ENCODE results near the gene LAGE3.
A peak's percentile ranks its signal among the peaks of the same experiment; 100 is the strongest.

LAGE3 gene

GRCh38 chrX:154478728-154479622 lies at the start of gene LAGE3:
TSS of gene LAGE3 (minus strand) at chrX:154479281. CDS start at chrX:154478915, 366 bp downstream.
- intact Hi-C loops (cut with DNase I) = no loop called here

DNA sequence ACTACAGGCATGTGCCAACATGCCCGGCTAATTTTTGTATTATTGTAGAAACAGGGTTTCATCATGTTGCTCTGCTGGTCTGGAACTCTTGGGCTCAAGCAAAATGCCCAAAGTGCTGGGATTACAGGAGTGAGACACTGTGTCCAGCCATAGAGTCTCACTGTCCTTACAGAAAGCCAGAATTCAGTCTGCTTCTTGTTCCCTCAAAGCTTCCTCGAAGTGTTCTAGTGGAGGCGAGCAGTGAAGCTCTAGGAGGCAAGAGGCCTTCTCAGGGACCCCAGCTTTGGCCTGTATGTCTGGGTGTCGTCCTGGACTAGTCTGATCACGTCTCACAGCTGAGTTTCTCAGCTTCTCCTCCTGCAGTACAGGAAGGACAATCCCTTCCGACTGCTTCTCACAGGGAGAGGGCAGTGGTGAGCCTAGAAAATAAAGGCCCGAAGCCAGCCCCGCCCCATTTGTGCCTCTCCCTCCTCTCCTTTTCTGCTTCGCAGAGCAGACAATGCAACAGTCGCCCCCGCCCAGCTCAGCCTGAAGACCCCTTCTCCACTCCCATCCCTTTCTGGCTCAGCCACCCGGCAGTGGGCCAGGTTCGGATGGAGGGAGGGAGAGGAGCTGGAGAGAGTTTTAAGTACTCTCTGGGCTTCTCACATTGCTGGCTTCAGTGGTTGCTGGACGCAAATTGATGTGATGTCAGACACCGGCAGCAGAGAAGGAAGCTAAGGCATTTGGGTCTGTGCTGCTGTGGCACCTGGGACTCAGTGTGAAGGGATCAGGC lies 48.0 kb upstream of the LAGE3 start:
- intact Hi-C loops (cut with DNase I) = no loop called here

More at GRCh38 chrX:154478728-154479622, at the start of gene LAGE3:
- DNase-seq = peak; percentile 75 to 97 (median 93)

GRCh38 chrX:154525606-154526490 lies 46.8 kb upstream of the LAGE3 start:
- DNase-seq = no peak
- intact Hi-C loops (cut with DNase I) = no loop called here

More for the DNA sequence above, 48.0 kb upstream of the LAGE3 start:
- DNase-seq = peak; percentile 59 to 87 (median 76)

GRCh38 chrX:154519389-154519788 lies 40.3 kb upstream of the LAGE3 start:
- no peak for DNase-seq
- intact Hi-C loops (cut with DNase I) = no loop called here

GRCh38 chrX:154517101-154517781 lies 38.2 kb upstream of the LAGE3 start:
- intact Hi-C loops (cut with DNase I) = no loop called here
- DNase-seq = peak in 12 of 42 donors; percentile 8 to 45 (median 30)

- intact Hi-C loops (cut with DNase I) = no loop called here
Observed at GRCh38 chrX:154516656-154517100, 37.6 kb upstream of the LAGE3 start.

DNA sequence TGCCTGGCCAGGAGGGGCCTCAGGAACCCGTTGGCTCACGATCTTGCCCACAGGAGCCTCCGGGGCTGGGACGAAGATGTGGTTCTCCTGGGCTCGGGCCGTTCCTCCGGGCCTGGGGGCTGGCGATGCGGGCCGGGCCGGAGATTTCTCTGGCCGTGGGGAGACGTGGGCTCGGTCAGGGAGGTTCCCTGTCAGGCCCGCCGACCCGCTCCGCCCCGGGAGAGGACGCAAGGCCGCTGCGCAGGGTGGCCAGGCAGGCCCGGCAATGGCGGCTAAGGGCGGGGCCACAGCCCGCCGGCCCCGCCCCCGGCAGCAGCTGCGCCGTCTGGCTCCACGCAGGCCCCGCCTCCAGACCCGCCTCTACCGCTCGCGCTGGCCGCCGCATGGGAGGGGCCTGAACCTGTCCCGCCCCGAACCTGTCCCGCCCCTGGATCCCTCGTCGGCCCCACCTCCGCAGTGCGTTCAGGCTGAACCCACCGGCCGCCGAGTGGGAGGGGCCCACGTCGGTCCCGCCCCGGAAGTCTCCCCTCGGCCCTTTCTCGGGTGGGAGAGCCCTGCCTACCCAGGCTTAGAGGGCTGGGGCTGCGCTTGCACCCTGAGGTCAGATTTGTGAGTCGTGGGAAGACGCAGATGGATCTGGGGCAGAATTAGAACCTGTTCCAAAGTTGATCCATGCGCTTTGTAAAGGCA lies 37.0 kb upstream of the LAGE3 start, which contains the start of gene FAM3A:
Gene FAM3A (minus strand): TSS at position 267 of the 690 bp plus-strand sequence. CDS start 460 bp downstream, outside the sequence.
- intact Hi-C loops (cut with DNase I) = no loop called here
- peak; percentile 85 to 98 (median 95) for DNase-seq

More at GRCh38 chrX:154516656-154517100, 37.6 kb upstream of the LAGE3 start:
- peak in 10 of 42 donors; percentile 21 to 58 (median 46) for DNase-seq

GRCh38 chrX:154515090-154515965 lies 36.2 kb upstream of the LAGE3 start:
- DNase-seq = no peak
- intact Hi-C loops (cut with DNase I) = no loop called here

GRCh38 chrX:154513716-154514115 lies 34.6 kb upstream of the LAGE3 start:
- DNase-seq = no peak
- intact Hi-C loops (cut with DNase I) = no loop called here

GRCh38 chrX:154512879-154513553 lies 33.9 kb upstream of the LAGE3 start:
- intact Hi-C loops (cut with DNase I) = no loop called here
- no peak for DNase-seq

GRCh38 chrX:154511761-154512160 lies 32.7 kb upstream of the LAGE3 start:
- intact Hi-C loops (cut with DNase I) = no loop called here
- DNase-seq = no peak

GRCh38 chrX:154509455-154509854 lies 30.4 kb upstream of the LAGE3 start:
- intact Hi-C loops (cut with DNase I) = no loop called here
- DNase-seq = no peak

GRCh38 chrX:154508384-154508745 lies 29.3 kb upstream of the LAGE3 start:
- no peak for DNase-seq

DNA sequence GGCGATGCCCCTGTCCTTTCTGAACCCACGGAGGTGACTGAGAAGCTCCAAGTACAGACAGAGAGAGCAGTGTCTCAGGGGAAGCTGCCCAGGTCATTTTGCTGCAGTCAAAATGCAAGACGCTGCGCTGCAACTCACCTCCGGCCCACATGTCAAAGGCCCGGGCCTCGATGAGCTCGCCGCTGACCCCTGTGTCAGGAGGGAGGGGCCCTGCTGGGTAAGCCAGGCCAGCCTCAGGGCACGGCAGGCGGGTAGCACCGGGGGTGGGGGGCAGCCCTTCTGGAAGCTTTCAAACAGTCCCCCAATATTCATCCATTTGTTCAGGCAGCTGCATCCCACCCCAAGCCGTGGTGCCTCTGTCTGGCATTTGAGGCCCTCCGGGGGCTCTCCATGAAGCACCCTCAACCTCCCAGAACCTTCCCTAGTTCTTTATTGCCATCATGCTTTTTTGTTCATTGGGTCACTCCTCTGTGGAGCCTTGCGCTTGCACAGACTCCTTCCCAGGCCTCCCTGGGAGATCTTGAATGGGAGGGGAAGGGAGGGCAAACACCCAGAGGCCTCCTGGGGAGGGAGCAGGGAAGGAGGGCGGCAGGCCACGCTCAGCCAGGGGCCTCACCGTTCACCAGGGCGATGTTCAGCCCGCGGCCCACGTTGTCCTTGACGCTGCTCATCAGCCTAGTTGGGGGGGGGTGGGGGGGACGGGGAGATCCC lies 28.7 kb upstream of the LAGE3 start:
- no peak for DNase-seq
- intact Hi-C loops (cut with DNase I) = no loop called here

More at GRCh38 chrX:154508384-154508745, 29.3 kb upstream of the LAGE3 start:
- intact Hi-C loops (cut with DNase I) = no loop called here
